Daoy (cell line): ENCODE data around the gene RPL13. TPM values are rescaled to one million over a fixed set of nuclear protein-coding genes. Genes with fewer than 3 reads are reported as not detected.
"Not testable (repeated sequence)": the region's sequence is repeated elsewhere in the genome, so short reads cannot be mapped to it uniquely, and the experiment has no call there.

Source experiments
- DNase-seq: peaks from one replicate; pipeline ENCODE4 v3.0.0-alpha.2; 2015; ENCODE audit warnings: low read depth
- total RNA-seq: library from RNA; depleted of rRNA; stranded (reverse); fragments of >200 nt; shearing (Covaris generic); gene quantifications from 2 replicates; pipeline ENCODE4 v1.2.3, GENCODE V29; 2014

The RPL13 gene
- total RNA-seq, 1 experiment from 2014 or later, result 4,474 TPM

GRCh38 chr16:89577055-89577759 lies 16.7 kb downstream of the RPL13 start:
- no peak for DNase-seq

- no peak for DNase-seq
Observed at GRCh38 chr16:89579351-89579750, 18.9 kb downstream of the RPL13 start.

- peak; percentile 89 for DNase-seq
Observed at GRCh38 chr16:89581045-89581695, 20.7 kb downstream of the RPL13 start.

GRCh38 chr16:89581861-89582563 lies 21.5 kb downstream of the RPL13 start:
- peak; percentile 44 for DNase-seq

- DNase-seq, result no peak
Observed at GRCh38 chr16:89582614-89583196, 22.2 kb downstream of the RPL13 start.

- DNase-seq, result no peak
Observed at GRCh38 chr16:89583197-89583894, 22.9 kb downstream of the RPL13 start.

GRCh38 chr16:89583895-89584644 lies 23.6 kb downstream of the RPL13 start:
- DNase-seq, result no peak

GRCh38 chr16:89584768-89585549 lies 24.5 kb downstream of the RPL13 start:
- DNase-seq, result no peak

GRCh38 chr16:89586218-89586617 lies 25.7 kb downstream of the RPL13 start:
- no peak for DNase-seq

GRCh38 chr16:89586853-89587252 lies 26.4 kb downstream of the RPL13 start:
- no peak for DNase-seq

- not testable (repeated sequence) for DNase-seq
Observed at GRCh38 chr16:89587676-89588075, 27.2 kb downstream of the RPL13 start.

GRCh38 chr16:89588413-89589109 lies 28.1 kb downstream of the RPL13 start:
- DNase-seq, result no peak

- DNase-seq, result no peak
Observed at GRCh38 chr16:89589241-89589926, 28.9 kb downstream of the RPL13 start.

GRCh38 chr16:89593841-89594240 lies 33.4 kb downstream of the RPL13 start:
- no peak for DNase-seq

GRCh38 chr16:89595330-89596060 lies 35.0 kb downstream of the RPL13 start:
- DNase-seq, result no peak

GRCh38 chr16:89596061-89596689 lies 35.7 kb downstream of the RPL13 start:
- DNase-seq, result no peak

GRCh38 chr16:89596957-89597649 lies 36.6 kb downstream of the RPL13 start:
- no peak for DNase-seq
